ENCODE data around the gene TWIST2.

TWIST2 gene

GRCh38 chr2:238834982-238835381 is 12.9 kb upstream of the TWIST2 start:
- TF ChIP-seq YY1 (IDR thresholded peaks at IDR 0.05; ENCODE audit: low read depth): no peak
- TF ChIP-seq EP300 (IDR thresholded peaks at IDR 0.05; ENCODE audit: borderline replicate concordance): no peak
- TF ChIP-seq CEBPB (IDR thresholded peaks at IDR 0.05): no peak
- TF ChIP-seq RAD21 (IDR thresholded peaks at IDR 0.05; ENCODE audit: low read depth): no peak
- no peak for TF ChIP-seq EGR1 (IDR thresholded peaks at IDR 0.05)
- TF ChIP-seq ZBTB7A (IDR thresholded peaks at IDR 0.05; ENCODE audit: low read depth): no peak
- TF ChIP-seq, protein P1, sequence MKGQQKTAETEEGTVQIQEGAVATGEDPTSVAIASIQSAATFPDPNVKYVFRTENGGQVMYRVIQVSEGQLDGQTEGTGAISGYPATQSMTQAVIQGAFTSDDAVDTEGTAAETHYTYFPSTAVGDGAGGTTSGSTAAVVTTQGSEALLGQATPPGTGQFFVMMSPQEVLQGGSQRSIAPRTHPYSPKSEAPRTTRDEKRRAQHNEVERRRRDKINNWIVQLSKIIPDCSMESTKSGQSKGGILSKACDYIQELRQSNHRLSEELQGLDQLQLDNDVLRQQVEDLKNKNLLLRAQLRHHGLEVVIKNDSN (IDR thresholded peaks at IDR 0.05): no peak
- no peak for TF ChIP-seq TCF12 (IDR thresholded peaks at IDR 0.05; ENCODE audit: low read depth)
- no peak for TF ChIP-seq TEAD4 (IDR thresholded peaks at IDR 0.05)
- no peak for TF ChIP-seq NFIC (IDR thresholded peaks at IDR 0.05)
- TF ChIP-seq CREB1 (IDR thresholded peaks at IDR 0.05; ENCODE audit: low read depth): no peak
- TF ChIP-seq FOXM1 (IDR thresholded peaks at IDR 0.05; ENCODE audit: borderline replicate concordance, low read depth): no peak

DNA sequence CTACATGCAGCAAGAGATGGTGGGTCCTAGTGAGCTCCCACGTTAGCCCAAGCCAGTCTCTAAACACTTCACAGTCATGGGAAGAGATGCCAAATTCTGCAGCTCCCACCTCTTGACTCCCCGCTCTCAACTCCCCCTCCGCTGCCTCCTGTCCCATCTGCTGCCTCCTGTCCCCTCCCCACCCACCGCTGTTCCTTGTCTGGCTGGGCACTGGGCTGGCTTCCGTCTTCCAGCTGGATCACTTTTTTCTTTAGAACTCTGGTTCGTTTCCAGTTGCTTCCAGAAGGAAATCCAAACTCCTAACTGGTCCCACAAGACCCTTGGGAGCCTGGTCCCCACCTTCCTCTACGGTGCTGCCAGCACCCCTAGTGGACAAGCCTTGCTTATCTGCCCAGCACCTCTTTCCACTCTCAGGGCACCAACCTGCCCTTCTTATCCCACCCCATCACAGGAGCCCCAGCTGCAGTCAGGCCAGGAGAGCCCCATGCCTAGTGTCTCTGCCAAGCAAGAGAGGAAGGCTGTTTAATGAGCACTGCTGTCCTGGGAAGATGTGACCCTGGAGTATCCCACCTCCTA is 12.1 kb upstream of the TWIST2 start:
- TF ChIP-seq YY1 (IDR thresholded peaks at IDR 0.05; ENCODE audit: low read depth): no peak
- no peak for TF ChIP-seq EP300 (IDR thresholded peaks at IDR 0.05; ENCODE audit: borderline replicate concordance)
- no peak for TF ChIP-seq ZBTB7A (IDR thresholded peaks at IDR 0.05; ENCODE audit: low read depth)
- TF ChIP-seq FOXM1 (IDR thresholded peaks at IDR 0.05; ENCODE audit: borderline replicate concordance, low read depth): no peak
- TF ChIP-seq NFIC (IDR thresholded peaks at IDR 0.05): no peak
- TF ChIP-seq CEBPB (IDR thresholded peaks at IDR 0.05): no peak
- TF ChIP-seq, protein P1 (IDR thresholded peaks at IDR 0.05): no peak
- no peak for TF ChIP-seq TAF1 (IDR thresholded peaks at IDR 0.05; ENCODE audit: low read depth)
- TF ChIP-seq EGR1 (IDR thresholded peaks at IDR 0.05): no peak
- TF ChIP-seq, protein P2, sequence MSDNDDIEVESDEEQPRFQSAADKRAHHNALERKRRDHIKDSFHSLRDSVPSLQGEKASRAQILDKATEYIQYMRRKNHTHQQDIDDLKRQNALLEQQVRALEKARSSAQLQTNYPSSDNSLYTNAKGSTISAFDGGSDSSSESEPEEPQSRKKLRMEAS (IDR thresholded peaks at IDR 0.05): no peak
- TF ChIP-seq RAD21 (IDR thresholded peaks at IDR 0.05; ENCODE audit: low read depth): no peak

DNA sequence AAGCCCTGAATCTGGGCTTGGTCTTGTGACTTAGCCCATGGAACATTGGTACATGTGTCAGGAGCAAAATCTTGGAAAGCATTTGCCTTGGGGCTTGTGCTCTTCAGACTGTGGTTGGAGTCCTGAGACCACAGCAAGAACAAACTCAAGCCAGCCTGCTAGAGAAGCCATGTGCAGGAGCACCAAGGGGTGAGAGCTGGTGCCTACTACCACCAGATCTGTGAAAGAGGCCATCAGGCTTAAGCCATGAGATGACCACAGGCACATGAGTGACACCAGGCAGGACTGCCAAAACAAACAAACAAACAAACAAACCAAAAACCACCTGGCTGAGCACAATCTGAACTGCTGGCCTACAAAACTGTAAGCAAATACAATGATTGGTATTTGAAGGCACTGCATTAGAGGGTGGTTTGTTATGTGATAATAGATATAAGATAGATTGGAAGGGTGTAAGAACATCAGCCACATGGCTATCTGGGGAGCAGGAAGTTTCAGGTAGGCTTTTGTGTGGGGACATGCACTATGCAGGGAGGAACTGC is 9.0 kb upstream of the TWIST2 start:
- no peak for TF ChIP-seq RAD21 (IDR thresholded peaks at IDR 0.05; ENCODE audit: low read depth)
- TF ChIP-seq YY1 (IDR thresholded peaks at IDR 0.05; ENCODE audit: low read depth): no peak
- no peak for TF ChIP-seq REST (IDR thresholded peaks at IDR 0.05; ENCODE audit: low read depth)
- no peak for TF ChIP-seq TCF12 (IDR thresholded peaks at IDR 0.05; ENCODE audit: low read depth)
- no peak for TF ChIP-seq EGR1 (IDR thresholded peaks at IDR 0.05)
- TF ChIP-seq, protein P1 (IDR thresholded peaks at IDR 0.05): no peak
- no peak for TF ChIP-seq NFIC (IDR thresholded peaks at IDR 0.05)
- no peak for TF ChIP-seq CREB1 (IDR thresholded peaks at IDR 0.05; ENCODE audit: low read depth)
- TF ChIP-seq TAF1 (IDR thresholded peaks at IDR 0.05; ENCODE audit: low read depth): no peak
- no peak for TF ChIP-seq CEBPB (IDR thresholded peaks at IDR 0.05)
- TF ChIP-seq TEAD4 (IDR thresholded peaks at IDR 0.05): no peak
- TF ChIP-seq, protein P2 (IDR thresholded peaks at IDR 0.05): no peak
- TF ChIP-seq EP300 (IDR thresholded peaks at IDR 0.05; ENCODE audit: borderline replicate concordance): no peak
- TF ChIP-seq ZBTB7A (IDR thresholded peaks at IDR 0.05; ENCODE audit: low read depth): no peak
- no peak for TF ChIP-seq FOXM1 (IDR thresholded peaks at IDR 0.05; ENCODE audit: borderline replicate concordance, low read depth)

- TF ChIP-seq, protein P2 (IDR thresholded peaks at IDR 0.05): no peak
- TF ChIP-seq NFIC (IDR thresholded peaks at IDR 0.05) (no peak), EP300 (IDR thresholded peaks at IDR 0.05; ENCODE audit: borderline replicate concordance) (no peak), RAD21 (IDR thresholded peaks at IDR 0.05; ENCODE audit: low read depth) (no peak), ZBTB7A (IDR thresholded peaks at IDR 0.05; ENCODE audit: low read depth) (no peak), CEBPB (IDR thresholded peaks at IDR 0.05) (no peak), TCF12 (IDR thresholded peaks at IDR 0.05; ENCODE audit: low read depth) (no peak), CREB1 (IDR thresholded peaks at IDR 0.05; ENCODE audit: low read depth) (no peak), YY1 (IDR thresholded peaks at IDR 0.05; ENCODE audit: low read depth) (no peak), TAF1 (IDR thresholded peaks at IDR 0.05; ENCODE audit: low read depth) (no peak), EGR1 (IDR thresholded peaks at IDR 0.05) (no peak), REST (IDR thresholded peaks at IDR 0.05; ENCODE audit: low read depth) (no peak)
- TF ChIP-seq, protein P1 (IDR thresholded peaks at IDR 0.05): no peak
Observed at GRCh38 chr2:238839428-238839827, 8.5 kb upstream of the TWIST2 start.
